HG03342 (cell line): ENCODE measurements around the gene ANO6.
A peak's percentile ranks its signal among the peaks of the same experiment; 100 is the strongest.
"Not testable (repeated sequence)": the region's sequence is repeated elsewhere in the genome, so short reads cannot be mapped to it uniquely, and the experiment has no call there.

Experiments used
- ATAC-seq: cut with Tn5 transposase; IDR thresholded peaks from one replicate; pipeline ENCODE4 v1.9.1; 2021; ENCODE audit warnings: mild to moderate bottlenecking, moderate library complexity; ENCODE audit not compliant: unreplicated experiment

Gene ANO6

GRCh38 chr12:45215419-45216229 is at the start of gene ANO6:
TSS of gene ANO6 (plus strand) at chr12:45216095. CDS start at chr12:45216322, 227 bp downstream.
- peak; percentile 68 for ATAC-seq

GRCh38 chr12:45168976-45169375 is 46.9 kb upstream of the ANO6 start:
- no peak for ATAC-seq

- no peak for ATAC-seq
These were observed 45.3 kb upstream of the ANO6 start for GRCh38 chr12:45170456-45171042.

GRCh38 chr12:45173293-45173692 is 42.6 kb upstream of the ANO6 start:
- ATAC-seq, result not testable (repeated sequence)

- no peak for ATAC-seq
These were observed 41.3 kb upstream of the ANO6 start for GRCh38 chr12:45174595-45174994.

- ATAC-seq, result no peak
These were observed 37.1 kb upstream of the ANO6 start for GRCh38 chr12:45178771-45179170.

GRCh38 chr12:45182511-45182910 is 33.4 kb upstream of the ANO6 start:
- ATAC-seq, result no peak

GRCh38 chr12:45183246-45183645 is 32.6 kb upstream of the ANO6 start:
- no peak for ATAC-seq

GRCh38 chr12:45184147-45184963 is 31.5 kb upstream of the ANO6 start:
- ATAC-seq, result no peak

- ATAC-seq, result no peak
These were observed 29.1 kb upstream of the ANO6 start for GRCh38 chr12:45186762-45187161.

GRCh38 chr12:45189766-45190403 is 26.0 kb upstream of the ANO6 start:
- no peak for ATAC-seq

GRCh38 chr12:45191239-45191638 is 24.7 kb upstream of the ANO6 start:
- ATAC-seq, result no peak

GRCh38 chr12:45192707-45193106 is 23.2 kb upstream of the ANO6 start:
- ATAC-seq, result no peak

GRCh38 chr12:45200491-45201043 is 15.3 kb upstream of the ANO6 start:
- ATAC-seq, result no peak

GRCh38 chr12:45203767-45204166 is 12.1 kb upstream of the ANO6 start:
- ATAC-seq, result no peak

- ATAC-seq, result no peak
These were observed 11.1 kb upstream of the ANO6 start for GRCh38 chr12:45204757-45205156.

GRCh38 chr12:45205165-45205825 is 10.6 kb upstream of the ANO6 start:
- peak; percentile 81 for ATAC-seq

- no peak for ATAC-seq
These were observed 7.0 kb upstream of the ANO6 start for GRCh38 chr12:45208604-45209487.

- ATAC-seq, result no peak
These were observed 6.1 kb upstream of the ANO6 start for GRCh38 chr12:45209784-45210183.
